B cell (primary cell): ENCODE measurements around the gene JSRP1.

Source experiments
- EZH2 ChIP-seq: IDR thresholded peaks from 2 replicates; pipeline ENCODE4 v1.6.1; 2012; ENCODE audit warnings: borderline replicate concordance, low read depth, mild to moderate bottlenecking, moderate library complexity, low read length; ENCODE audit not compliant: insufficient read depth, poor library complexity, severe bottlenecking
- TF ChIP-seq, protein P1 (sequence below): fragments of 200-600 bp; IDR thresholded peaks from one replicate; pipeline ENCODE4 v1.8.0; 2022; ENCODE audit warnings: antibody characterized with exemption, mild to moderate bottlenecking

DNA sequence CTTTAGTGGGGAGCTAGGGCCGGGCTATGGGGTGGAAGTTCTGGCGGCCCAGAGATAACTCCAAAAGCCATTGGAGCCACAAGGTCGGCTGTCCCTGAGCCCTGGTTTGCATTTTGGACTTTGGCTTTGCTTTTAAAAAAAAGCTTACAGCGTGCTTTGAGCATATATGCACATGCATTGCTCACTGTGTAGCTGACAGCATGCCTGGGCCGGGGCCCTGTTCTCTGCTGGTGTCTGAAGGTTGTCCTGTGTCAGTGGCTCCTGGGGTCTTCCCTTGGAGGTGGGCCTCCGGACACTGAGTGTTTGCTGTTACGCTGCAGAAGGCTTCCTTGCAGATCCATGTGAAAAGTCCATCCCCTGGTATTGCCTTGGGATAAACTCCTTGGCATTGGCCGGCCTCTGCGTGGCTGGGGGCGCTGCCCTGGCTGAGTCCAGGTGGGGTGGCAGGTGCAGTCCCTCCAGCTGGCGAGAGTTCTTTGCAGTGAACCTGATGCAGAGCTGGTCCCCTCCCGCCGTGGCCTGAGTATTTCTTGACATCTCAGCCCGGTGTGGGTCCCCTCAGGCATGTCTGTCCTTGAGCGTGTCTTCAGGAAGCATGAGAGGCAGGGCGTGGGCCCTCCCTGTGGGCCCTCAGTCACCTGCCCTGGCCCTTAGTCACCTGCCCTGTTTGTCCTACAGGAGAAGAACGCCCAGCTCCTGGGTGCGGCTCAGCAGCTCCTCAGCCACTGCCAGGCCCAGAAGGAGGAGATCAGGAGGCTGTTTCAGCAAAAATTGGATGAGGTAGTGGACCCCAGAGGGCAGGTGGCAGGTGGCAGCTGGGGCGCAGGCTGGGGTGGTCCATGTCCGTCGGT, 43.1 kb downstream of the JSRP1 start:
- TF ChIP-seq, protein P1, sequence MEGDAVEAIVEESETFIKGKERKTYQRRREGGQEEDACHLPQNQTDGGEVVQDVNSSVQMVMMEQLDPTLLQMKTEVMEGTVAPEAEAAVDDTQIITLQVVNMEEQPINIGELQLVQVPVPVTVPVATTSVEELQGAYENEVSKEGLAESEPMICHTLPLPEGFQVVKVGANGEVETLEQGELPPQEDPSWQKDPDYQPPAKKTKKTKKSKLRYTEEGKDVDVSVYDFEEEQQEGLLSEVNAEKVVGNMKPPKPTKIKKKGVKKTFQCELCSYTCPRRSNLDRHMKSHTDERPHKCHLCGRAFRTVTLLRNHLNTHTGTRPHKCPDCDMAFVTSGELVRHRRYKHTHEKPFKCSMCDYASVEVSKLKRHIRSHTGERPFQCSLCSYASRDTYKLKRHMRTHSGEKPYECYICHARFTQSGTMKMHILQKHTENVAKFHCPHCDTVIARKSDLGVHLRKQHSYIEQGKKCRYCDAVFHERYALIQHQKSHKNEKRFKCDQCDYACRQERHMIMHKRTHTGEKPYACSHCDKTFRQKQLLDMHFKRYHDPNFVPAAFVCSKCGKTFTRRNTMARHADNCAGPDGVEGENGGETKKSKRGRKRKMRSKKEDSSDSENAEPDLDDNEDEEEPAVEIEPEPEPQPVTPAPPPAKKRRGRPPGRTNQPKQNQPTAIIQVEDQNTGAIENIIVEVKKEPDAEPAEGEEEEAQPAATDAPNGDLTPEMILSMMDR, result no peak
- no peak for TF ChIP-seq EZH2
